PFSK-1 (cell line): Measurements from ENCODE around the gene CALD1.

Experiments used
- POLR2AphosphoS5 ChIP-seq: IDR thresholded peaks from 2 replicates; pipeline ENCODE4 v1.6.1; 2012; ENCODE audit warnings: low read depth, mild to moderate bottlenecking, control low read depth, low read length, moderate library complexity
- TF ChIP-seq, protein P1 (sequence below), 2 experiments: IDR thresholded peaks; 2 replicates each; pipeline versions ENCODE4 v1.6.1 to v1.8.0; 2011 to 2012; ENCODE audit warnings: low read depth in 2 of 2, low read length in 2 of 2, control low read depth in 1 of 2, inconsistent platforms in 1 of 2, mild to moderate bottlenecking in 1 of 2, moderate library complexity in 1 of 2; ENCODE audit not compliant: insufficient read depth in 1 of 2

- TF ChIP-seq, protein P1, sequence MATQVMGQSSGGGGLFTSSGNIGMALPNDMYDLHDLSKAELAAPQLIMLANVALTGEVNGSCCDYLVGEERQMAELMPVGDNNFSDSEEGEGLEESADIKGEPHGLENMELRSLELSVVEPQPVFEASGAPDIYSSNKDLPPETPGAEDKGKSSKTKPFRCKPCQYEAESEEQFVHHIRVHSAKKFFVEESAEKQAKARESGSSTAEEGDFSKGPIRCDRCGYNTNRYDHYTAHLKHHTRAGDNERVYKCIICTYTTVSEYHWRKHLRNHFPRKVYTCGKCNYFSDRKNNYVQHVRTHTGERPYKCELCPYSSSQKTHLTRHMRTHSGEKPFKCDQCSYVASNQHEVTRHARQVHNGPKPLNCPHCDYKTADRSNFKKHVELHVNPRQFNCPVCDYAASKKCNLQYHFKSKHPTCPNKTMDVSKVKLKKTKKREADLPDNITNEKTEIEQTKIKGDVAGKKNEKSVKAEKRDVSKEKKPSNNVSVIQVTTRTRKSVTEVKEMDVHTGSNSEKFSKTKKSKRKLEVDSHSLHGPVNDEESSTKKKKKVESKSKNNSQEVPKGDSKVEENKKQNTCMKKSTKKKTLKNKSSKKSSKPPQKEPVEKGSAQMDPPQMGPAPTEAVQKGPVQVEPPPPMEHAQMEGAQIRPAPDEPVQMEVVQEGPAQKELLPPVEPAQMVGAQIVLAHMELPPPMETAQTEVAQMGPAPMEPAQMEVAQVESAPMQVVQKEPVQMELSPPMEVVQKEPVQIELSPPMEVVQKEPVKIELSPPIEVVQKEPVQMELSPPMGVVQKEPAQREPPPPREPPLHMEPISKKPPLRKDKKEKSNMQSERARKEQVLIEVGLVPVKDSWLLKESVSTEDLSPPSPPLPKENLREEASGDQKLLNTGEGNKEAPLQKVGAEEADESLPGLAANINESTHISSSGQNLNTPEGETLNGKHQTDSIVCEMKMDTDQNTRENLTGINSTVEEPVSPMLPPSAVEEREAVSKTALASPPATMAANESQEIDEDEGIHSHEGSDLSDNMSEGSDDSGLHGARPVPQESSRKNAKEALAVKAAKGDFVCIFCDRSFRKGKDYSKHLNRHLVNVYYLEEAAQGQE (IDR thresholded peaks at IDR 0.05; ENCODE audit: insufficient read depth in 1 of 2, low read depth in 2 of 2, low read length in 2 of 2), result no peak
- TF ChIP-seq POLR2AphosphoS5, result no peak
These were observed 56.0 kb downstream of the CALD1 start for GRCh38 chr7:134835463-134835823.
